GM19372 (cell line): Measurements from ENCODE around the gene CDK11B.
"Not testable (repeated sequence)": the region's sequence is repeated elsewhere in the genome, so short reads cannot be mapped to it uniquely, and the experiment has no call there.

Experiments used
- ATAC-seq: cut with Tn5 transposase; IDR thresholded peaks from one replicate; pipeline ENCODE4 v1.9.1; 2021; ENCODE audit warnings: mild to moderate bottlenecking, low read depth, moderate library complexity; ENCODE audit not compliant: unreplicated experiment

CDK11B gene

DNA sequence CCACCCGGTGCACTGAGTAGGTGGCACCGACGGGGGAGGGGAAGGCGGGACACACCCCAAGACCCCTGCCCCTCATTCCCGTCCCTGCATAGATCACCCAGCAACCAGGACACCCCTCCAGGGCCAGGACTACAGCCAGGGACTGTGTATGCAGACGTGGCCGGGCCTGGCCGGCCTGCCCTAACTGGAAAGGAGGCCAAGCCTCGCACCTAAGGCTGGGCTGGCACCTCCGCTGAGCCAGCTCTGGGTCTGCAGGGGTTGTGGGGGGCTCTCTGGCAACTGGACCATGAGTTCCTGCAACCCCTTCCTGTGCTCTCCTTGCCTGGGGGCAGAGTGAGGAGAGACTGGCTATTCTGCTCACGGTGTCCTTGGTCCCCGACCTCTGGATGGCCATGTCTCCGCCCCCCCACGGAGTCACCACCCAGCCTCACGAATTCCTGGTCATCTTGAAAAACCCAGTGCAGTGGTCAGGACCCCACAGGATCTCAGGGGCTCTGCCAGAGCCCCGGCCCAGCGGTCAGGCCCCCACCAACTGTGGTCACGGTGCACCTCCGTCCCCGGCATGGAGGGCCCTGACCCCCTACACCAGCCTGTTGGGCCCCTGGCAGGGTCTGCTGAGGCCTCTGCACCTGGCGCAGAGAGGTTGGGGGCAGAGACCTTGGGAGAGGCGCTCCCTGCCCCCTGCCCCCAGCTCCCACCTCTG, 57.8 kb downstream of the CDK11B start:
- no peak for ATAC-seq

DNA sequence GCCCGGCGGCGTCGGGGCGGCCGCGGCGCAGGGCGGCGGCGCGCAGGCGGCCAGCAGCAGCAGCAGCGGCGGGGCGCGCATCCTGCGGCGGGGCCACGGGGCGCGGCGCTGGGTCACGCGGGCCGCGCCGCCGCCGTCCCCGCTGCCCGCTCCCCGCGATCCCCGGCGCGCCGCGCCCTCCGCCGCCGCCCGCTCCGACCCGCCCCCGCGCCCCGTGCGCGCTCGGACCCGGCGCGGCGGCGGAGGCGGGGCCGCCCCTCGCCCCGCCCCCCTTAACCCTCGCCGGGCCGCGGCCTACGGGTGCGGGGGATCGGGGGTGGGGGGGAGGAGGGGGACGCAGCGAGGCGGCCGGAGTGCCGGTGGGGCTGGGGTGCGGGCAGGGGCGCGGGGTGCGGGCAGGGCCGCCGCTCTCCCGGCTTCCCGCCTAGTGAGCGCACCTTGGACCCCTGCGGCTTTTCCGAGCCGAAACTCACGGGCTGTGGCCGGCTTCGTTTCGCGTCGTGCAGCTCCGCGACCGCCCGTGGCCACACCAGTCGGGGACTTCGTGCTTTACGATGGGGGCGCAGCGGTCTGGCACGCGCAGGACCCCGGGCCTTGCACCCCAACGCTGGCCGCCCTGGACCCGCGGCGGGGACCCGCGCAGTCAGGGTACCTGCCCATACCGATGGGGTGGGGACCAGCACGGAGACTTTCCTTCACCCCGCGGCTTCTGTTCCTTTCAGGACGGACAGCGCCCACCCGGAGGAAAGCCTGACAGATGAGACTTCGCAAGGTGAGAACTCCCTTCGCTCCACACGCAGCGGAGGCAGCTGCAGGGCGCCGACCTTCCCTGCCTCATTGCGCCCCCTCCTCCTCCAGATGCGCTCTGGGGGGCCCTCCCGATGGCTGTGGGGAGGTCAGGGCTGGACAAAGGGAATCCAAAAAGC, 58.6 kb downstream of the CDK11B start, which contains the start of gene FNDC10:
TSS of gene FNDC10 (minus strand) at position 201 of the 926 bp plus-strand sequence. CDS start at position 81, 120 bp downstream.
- ATAC-seq: no peak

DNA sequence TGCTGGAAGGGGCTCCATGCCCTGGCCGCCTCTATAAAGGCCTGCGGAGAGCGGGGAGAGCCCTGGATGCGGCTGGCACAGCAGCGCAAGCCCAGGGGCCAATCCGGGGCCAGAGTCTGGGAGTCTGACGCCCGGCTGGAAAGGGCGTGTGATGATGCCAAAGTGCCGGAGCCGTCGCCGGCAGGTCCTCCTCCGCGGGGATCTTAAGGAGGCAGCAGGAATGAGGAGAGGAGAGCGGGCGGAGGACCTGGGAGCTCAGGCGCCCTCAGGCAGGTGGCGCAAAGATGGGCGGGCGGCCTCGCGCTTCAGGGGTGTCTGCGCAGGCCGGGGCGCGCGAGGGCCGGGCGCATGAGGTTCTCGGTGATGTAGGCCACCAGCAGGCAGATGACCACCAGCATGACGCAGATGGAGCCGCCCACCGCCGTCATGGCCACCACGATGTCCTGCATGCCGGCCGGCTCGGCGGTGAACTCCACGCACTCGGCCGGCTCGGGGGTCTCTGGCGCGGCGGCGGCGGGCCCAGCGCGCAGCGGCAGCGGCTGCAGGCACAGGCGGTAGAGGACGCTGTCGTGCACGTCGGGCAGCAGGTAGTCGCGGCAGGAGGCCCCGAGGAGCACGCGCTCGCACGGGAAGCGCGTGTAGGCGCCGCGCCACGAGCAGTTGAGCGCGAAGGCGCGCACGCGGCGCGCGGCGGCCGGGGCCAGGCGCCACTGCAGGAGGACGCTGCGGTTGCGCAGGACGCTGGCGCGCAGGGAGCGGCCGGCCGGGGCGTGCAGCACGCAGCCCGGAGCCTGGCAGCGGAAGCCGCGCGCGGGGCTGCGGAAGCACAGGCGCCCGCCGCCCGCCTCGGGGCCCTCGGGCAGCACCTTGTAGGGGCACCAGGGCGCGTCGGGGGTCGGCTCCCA, 59.5 kb downstream of the CDK11B start:
- ATAC-seq: no peak

DNA sequence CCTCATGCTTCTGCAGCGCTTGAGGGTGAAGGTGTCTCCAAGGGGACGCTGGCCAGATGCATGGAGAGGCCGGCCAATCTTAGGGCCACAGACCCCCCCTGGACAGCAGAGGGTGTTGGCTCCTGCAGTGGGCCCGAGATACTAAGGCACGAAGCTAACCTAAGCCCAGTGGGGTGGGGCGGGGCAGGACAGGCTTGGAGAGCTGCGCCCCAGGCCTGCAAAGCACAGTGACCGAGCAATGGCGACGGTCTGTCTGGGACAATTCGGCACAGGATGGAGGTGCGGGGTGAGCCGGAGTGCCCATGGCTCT, 60.1 kb downstream of the CDK11B start:
- ATAC-seq: no peak

DNA sequence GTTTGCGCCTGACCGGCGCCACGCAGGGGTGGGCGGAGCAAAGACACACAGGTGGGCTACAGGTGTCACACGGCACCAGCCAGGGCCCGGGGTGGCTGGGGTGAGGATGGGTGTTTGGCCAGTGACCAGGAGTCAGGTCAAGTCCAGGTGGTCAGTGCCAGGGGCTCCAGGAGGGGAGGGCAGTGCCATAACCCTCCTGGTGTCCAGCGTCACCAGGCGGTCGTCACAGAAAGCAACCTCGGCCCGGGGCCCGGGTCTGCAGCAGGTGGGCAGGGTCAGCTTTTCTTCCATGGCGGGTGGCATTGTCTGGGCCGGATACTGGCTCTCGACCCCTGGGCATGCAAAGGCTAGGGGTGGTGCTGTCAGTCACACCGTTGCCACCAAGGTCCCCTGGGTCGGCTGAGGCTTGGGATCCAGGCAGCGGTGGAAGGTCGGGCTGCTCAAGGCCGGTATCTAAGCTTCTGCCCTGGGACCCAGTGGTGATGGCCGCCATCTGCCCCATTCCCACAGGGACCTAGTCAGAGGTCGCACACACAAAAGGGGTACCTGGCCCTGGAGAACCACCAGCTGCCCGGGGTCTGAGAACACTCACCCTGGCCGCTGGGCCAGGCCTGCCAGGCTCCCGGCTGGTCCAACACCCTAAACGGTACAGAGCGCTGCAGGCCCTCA, 60.6 kb downstream of the CDK11B start:
- ATAC-seq: no peak

DNA sequence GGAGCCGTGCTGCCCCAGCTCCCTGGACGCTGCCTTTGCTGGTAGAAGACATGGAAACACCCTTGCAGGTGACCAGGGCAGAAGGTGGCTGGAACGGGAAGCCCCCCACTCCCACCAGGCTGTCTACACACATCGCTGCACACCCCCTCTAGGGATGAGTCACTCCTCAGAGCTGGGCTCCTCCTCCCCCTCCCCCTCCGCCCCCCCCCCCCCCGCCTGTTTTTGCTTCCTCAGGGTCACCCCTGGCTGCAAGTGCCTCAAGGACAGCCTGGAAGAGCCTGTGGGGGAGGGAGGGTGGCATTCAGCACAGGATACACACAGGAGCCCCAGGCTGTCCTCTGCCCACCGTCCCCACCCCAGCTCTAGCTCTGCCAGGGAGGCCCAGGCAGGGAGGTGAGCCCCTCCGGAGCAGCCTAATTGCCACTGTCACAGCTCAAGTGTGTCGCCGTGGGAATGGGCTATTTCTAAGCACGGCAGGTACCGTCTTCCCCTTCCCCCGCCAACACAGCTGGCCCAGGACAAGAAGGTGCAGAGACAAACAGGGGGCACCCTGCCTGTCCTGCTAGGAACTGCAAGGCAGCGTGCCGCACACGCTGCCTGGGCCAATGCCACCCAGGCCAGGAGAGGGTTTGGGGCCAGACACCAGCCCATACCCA, 61.4 kb downstream of the CDK11B start:
- ATAC-seq: no peak

DNA sequence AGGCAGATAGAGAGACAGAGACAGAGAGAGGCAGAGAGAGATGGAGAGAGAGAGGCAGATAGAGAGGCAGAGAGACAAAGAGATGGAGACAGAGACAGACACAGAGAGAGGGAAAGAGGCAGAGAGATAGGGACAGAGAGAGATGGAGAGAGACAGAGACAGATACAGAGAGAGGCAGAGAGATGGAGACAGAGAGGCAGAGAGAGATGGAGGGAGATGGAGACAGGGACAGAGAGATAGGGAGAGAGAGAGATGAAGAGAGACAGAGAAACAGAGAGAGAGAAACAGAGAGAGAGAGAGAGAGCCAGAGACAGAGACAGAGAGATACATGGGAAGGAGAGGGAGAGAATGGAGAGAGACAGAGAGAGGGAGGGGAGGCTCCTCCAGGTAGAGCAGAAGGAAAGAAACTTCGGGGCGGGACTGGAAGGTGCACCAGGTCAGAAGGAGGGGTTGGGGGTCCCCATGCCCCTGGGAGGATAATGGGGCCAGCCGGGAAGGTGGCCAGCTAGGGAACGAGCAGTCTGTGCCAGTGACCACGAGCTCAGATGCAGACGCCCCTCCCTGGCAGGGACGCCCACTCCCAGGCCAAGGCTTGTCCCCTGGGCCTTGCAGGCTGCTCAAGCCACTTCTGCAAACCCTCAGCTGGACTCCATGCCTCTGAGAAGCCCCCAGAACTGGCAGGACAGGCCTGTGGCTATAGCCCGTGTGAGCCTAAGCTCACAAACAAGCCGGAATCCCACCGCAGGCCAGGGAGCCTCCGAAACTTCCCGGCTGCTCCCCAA, 62.1 kb downstream of the CDK11B start:
- no peak for ATAC-seq

DNA sequence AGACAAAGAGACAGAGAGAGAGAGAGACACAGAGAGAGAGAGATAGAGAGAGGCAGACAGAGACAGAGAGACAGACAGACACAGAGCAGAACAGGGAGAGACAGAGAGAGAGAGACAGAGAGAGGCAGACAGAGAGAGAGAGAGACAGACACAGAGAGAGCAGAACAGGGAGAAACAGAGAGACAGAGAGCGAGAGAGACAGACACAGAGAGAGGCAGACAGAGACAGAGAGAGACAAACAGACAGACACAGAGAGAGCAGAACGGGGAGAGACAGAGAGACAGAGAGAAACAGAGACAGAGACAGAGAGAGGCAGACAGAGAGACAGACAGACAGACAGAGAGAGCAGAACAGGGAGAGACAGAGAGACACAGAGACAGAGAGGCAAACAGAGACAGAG, 63.5 kb downstream of the CDK11B start:
- not testable (repeated sequence) for ATAC-seq

DNA sequence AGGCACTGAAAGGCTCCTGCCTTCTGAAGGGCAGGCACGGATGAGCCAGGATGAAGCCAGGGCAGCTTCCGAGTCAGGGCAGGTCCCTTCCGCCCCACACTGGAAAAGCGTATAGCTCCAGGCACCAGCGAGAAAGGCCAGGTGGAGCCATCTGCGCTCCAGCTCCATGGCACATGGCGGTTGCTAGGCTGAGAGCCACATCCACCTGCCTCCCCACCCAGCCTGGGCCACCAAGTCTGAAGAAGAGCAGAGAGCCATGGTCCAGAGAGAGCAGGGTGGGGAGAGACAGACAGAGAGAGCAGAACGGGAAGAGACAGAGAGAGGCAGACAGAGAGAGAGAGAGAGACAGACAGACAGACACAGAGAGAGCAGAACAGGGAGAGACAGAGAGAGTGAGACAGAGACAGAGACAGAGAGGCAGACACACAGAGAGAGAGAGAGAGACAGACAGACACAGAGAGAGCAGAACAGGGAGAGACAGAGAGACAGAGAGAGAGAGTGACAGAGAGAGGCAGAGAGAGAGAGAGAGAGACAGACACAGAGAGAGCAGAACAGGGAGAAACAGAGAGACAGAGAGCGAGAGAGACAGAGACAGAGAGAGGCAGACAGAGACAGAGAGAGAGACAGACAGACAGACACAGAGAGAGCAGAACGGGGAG, 64.1 kb downstream of the CDK11B start:
- ATAC-seq: no peak

DNA sequence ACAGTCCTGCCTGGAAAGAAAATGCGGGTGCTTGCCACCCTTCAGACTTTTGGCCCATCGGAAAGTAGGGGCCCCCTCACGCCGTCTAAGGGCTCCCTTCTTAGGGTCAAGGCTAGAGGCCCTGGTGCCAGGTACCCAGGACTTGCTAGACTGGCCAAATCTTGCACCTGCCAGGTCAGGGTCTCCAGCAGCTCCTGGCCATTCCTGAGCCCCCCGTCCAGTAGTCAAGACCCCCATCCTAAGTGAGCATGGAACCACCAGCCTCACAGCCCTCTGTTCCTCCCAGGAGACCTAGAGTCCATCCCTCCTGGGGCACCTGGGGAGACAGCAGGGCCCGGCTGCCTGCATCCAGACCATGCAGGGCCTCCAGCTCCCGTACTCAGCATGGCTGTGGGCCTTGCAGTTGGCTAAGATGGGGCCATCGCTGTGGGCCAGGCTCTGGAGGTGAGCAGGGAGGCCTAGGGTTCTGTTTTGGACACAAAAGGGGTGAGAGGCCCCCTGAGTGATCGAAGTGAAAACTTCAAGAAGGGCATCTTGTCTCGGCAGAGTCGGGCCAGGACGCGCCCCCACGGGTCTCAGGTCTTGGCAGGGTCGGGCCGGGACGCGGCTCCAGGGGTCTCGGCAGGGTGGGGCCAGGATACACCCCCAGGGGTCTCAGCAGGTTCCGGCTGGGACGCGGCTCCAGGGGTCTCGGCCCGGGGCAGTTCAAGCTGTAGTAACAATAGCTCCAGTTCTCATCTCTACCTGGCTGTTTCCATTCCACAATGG, 64.8 kb downstream of the CDK11B start:
- ATAC-seq: no peak

DNA sequence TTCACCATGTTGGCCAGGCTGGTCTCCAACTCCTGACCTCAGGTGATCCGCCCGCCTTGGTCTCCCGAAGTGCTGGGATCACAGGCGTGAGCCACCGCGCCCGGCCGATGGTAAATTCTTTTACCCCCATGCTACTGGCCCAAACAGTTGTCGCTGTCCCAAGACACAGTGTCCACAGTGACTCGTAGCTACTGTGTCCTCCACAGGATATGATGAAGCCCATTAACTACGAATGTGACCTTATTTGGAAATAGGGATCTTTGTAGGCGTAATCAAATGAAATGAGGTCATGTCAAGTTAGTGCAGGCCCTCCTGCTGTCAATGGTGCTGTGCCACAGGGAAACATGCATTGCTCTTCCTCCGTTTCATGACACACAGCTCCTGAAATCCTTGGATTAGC, 67.4 kb downstream of the CDK11B start:
- no peak for ATAC-seq
